Measurements from ENCODE around the gene GLI3. TPM values are rescaled to one million over a fixed set of nuclear protein-coding genes. Genes with fewer than 3 reads are reported as not detected.

The GLI3 gene
- total and polyA plus RNA-seq, 3 experiments from 2014 or later = 0.16 to 0.46 (median 0.44) TPM

DNA sequence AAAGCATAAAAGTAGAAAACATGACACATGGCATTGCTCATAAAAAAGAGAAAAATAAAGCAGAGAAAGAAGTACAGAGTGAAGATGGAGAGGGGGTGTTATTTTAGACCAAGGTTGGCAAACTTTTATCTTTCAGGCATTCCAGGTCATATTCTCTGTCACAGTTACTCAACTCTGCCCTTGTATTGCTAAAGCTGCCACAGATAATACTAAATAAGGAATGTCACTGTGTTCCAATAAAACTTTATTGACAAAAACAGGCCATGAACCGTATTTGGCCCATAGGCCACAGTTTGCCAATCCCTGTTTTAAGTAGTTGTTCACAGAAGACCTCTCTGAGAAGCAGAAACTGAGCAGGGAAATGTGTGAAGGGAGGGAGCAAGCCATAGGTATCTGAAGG is 167.4 kb downstream of the GLI3 start:
- no peak overlapping the region for H3K4me3 ChIP-seq (ENCODE audit: low read length)
- no peak overlapping the region for H3K27ac Mint-ChIP-seq
- H3K27ac ChIP-seq (ENCODE audit: low read depth, low read length) = no peak overlapping the region
- no peaks in the 10 kb centered on the region for H3K36me3 ChIP-seq (ENCODE audit: insufficient read depth, low read length)
- H3K9me3 Mint-ChIP-seq = no peaks in the 10 kb centered on the region
- no peaks in the 10 kb centered on the region for H3K36me3 Mint-ChIP-seq
- H3K27me3 ChIP-seq (ENCODE audit: insufficient read depth, low read length, poor library complexity, severe bottlenecking) = no peaks in the 10 kb centered on the region
- no peak for DNase-seq
- peaks cover 0 to 4% of the 10 kb centered on the region in 2 donors for H3K27me3 Mint-ChIP-seq
- no peaks in the 10 kb centered on the region for H3K9me3 ChIP-seq (ENCODE audit: low read length)
- POLR2A ChIA-PET = no interaction called here
- CTCF ChIA-PET = no interaction called here
- H3K4me3 Mint-ChIP-seq = no peak overlapping the region
- H3K4me1 Mint-ChIP-seq = no peaks in the 10 kb centered on the region
- no peaks in the 10 kb centered on the region for H3K4me1 ChIP-seq (ENCODE audit: insufficient read depth, low read length)

DNA sequence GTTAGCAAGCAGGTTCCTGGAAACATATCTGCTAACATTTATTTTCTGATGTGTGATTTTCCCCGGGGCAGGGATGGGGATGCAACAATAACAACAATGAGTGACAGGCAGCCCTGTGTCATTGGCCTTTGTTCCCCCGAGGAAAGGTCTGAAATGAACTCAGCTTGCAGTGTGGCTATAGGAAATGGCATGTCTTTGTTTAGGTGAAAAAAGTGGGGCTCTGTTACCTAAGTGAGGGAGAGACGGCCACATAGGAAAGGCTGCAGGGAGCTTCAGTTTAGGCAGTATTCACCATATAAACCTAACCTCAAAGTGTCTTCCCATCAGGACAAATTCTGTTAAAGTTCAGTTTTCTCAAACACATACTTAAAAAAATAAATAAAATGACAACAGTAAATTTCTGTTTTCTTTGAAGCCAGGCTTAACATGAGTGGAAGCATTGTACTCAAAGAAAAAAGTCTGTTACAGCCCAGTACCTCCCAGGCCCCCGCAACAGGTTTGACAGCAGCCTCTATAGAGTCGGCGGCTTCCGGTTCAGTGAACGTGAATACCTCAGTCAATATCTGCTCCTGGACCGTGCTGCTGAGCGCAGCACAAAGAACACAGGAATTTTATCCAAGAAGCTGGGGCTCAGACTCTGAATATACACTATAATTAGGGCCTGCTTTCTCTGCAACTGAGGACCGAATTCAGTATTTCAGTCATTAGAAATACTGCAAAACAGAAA is 168.3 kb downstream of the GLI3 start:
- no peaks in the 10 kb centered on the region for H3K27me3 ChIP-seq (ENCODE audit: insufficient read depth, low read length, poor library complexity, severe bottlenecking)
- H3K36me3 ChIP-seq (ENCODE audit: insufficient read depth, low read length) = no peaks in the 10 kb centered on the region
- no peak overlapping the region for H3K4me3 ChIP-seq (ENCODE audit: low read length)
- no peak overlapping the region for H3K27ac Mint-ChIP-seq
- H3K27ac ChIP-seq (ENCODE audit: low read depth, low read length) = no peak overlapping the region
- H3K9me3 Mint-ChIP-seq = no peaks in the 10 kb centered on the region
- no peak overlapping the region for H3K4me3 Mint-ChIP-seq
- H3K4me1 Mint-ChIP-seq = no peaks in the 10 kb centered on the region
- no peak for DNase-seq
- ChIA-PET CTCF (no interaction called here), POLR2A (no interaction called here)
- H3K4me1 ChIP-seq (ENCODE audit: insufficient read depth, low read length) = no peaks in the 10 kb centered on the region
- H3K36me3 Mint-ChIP-seq = no peaks in the 10 kb centered on the region
- H3K9me3 ChIP-seq (ENCODE audit: low read length) = no peaks in the 10 kb centered on the region
- no peaks in the 10 kb centered on the region for H3K27me3 Mint-ChIP-seq

DNA sequence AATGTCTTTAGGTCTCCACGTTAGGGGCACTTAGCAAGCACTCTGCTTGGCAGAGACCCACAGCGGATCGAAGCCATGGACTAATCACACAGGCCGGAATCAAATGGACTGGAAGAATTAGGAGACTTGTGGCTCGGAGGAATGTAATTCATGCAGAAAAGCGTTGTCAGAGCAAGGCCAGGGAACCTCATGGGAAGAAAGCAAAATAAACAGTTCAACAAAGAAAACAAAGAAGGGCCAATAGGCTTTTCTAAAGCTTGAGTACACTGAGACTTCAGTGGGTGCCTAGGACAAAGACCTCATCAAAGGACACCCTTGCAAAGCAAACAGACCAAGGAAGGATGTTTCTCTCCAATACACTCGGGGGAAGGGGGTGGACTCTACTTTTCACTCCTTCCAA is 171.1 kb downstream of the GLI3 start:
- Histone ChIP-seq H3K27me3 (ENCODE audit: insufficient read depth, low read length, poor library complexity, severe bottlenecking) (no peaks in the 10 kb centered on the region), H3K27ac (ENCODE audit: low read depth, low read length) (no peak overlapping the region), H3K4me1 (ENCODE audit: insufficient read depth, low read length) (no peaks in the 10 kb centered on the region), H3K36me3 (ENCODE audit: insufficient read depth, low read length) (no peaks in the 10 kb centered on the region), H3K9me3 (ENCODE audit: low read length) (no peaks in the 10 kb centered on the region), H3K4me3 (ENCODE audit: low read length) (no peak overlapping the region)
- Mint-ChIP-seq H3K36me3 (no peaks in the 10 kb centered on the region), H3K4me3 (no peak overlapping the region), H3K27ac (peak overlapping the region in 1 of 8 donors; percentile 61), H3K9me3 (no peaks in the 10 kb centered on the region), H3K27me3 (no peaks in the 10 kb centered on the region), H3K4me1 (no peaks in the 10 kb centered on the region)
- POLR2A ChIA-PET = no interaction called here
- CTCF ChIA-PET = no interaction called here
- DNase-seq = no peak

DNA sequence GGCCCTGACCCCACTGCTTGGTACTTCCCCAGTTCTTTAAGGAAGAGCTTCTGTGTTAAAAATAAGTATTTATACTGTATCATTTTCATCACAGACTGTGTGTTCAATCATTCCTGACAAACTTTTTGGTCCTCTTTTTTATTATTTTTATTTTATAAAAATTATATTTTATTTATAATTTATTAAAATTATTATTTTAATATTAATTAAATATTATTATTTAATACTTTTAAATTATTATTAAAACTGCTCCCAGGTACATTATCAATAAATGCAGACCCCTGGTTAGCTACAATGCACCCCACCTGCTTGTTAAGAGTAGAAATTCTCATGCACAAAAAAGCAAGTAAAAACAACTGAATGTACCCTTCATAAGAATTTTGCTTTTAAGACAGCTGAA is 172.0 kb downstream of the GLI3 start:
- DNase-seq = no peak
- H3K27me3 Mint-ChIP-seq = no peaks in the 10 kb centered on the region
- CTCF ChIA-PET = no interaction called here

DNA sequence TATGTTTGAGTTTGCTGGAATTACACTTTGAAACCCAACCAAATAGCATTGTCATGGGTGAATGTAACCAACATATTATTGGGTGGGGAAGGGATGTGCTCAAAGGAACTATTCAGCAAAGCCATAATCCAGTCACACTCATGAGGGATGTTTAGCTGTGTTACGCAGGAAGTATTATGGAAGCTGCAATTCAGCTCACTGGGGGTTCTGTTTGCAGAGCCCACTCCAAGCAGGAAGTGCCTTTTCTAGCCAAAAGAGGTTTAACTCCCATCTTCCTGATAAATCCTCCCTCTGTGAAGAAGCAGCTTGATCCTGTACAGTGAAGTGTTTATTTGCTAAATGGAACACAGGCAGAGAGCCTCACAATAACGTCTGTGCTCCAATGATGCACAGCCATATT is 172.5 kb downstream of the GLI3 start:
- CTCF ChIA-PET = no interaction called here
- Mint-ChIP-seq H3K27ac (no peak overlapping the region), H3K36me3 (no peaks in the 10 kb centered on the region), H3K4me1 (no peaks in the 10 kb centered on the region), H3K27me3 (no peaks in the 10 kb centered on the region), H3K9me3 (no peaks in the 10 kb centered on the region), H3K4me3 (no peak overlapping the region)
- POLR2A ChIA-PET = no interaction called here
- H3K27ac ChIP-seq (ENCODE audit: low read depth, low read length) = no peak overlapping the region
- no peaks in the 10 kb centered on the region for H3K36me3 ChIP-seq (ENCODE audit: insufficient read depth, low read length)
- no peaks in the 10 kb centered on the region for H3K4me1 ChIP-seq (ENCODE audit: insufficient read depth, low read length)
- no peak for DNase-seq
- no peak overlapping the region for H3K4me3 ChIP-seq (ENCODE audit: low read length)
- no peaks in the 10 kb centered on the region for H3K27me3 ChIP-seq (ENCODE audit: insufficient read depth, low read length, poor library complexity, severe bottlenecking)
- no peaks in the 10 kb centered on the region for H3K9me3 ChIP-seq (ENCODE audit: low read length)

More for the DNA sequence above, 172.0 kb downstream of the GLI3 start:
- no peak overlapping the region for H3K4me3 Mint-ChIP-seq
- Histone ChIP-seq H3K9me3 (ENCODE audit: low read length) (no peaks in the 10 kb centered on the region), H3K27ac (ENCODE audit: low read depth, low read length) (no peak overlapping the region), H3K36me3 (ENCODE audit: insufficient read depth, low read length) (no peaks in the 10 kb centered on the region), H3K4me1 (ENCODE audit: insufficient read depth, low read length) (no peaks in the 10 kb centered on the region), H3K27me3 (ENCODE audit: insufficient read depth, low read length, poor library complexity, severe bottlenecking) (no peaks in the 10 kb centered on the region), H3K4me3 (ENCODE audit: low read length) (no peak overlapping the region)
- H3K27ac Mint-ChIP-seq = no peak overlapping the region
- POLR2A ChIA-PET = no interaction called here
- no peaks in the 10 kb centered on the region for H3K9me3 Mint-ChIP-seq
- no peaks in the 10 kb centered on the region for H3K36me3 Mint-ChIP-seq
- no peaks in the 10 kb centered on the region for H3K4me1 Mint-ChIP-seq

DNA sequence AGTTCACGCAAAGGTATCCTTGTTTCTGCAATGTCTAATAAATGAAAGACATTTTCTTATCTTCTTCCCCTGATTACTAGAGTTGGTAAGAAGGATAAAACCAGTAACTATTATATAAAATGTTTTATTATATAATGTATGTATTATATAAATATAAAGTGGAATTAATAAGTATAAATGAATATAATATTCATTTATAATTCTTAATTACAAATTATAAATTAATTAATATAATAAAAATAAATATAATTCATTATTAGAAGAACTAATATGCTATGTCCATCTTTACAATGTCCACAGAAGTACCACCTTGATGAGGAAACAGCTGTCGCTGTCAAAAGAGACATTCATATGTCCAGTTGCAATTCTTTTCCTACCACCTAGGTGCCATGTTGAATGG is 177.7 kb downstream of the GLI3 start:
- no peak overlapping the region for H3K27ac Mint-ChIP-seq
- H3K27me3 Mint-ChIP-seq = no peaks in the 10 kb centered on the region
- no peak overlapping the region for H3K27ac ChIP-seq (ENCODE audit: low read depth, low read length)
- ChIA-PET POLR2A (no interaction called here), CTCF (no interaction called here)
- H3K9me3 Mint-ChIP-seq = peaks cover 0 to 3% (median 0%) of the 10 kb centered on the region in 5 donors
- no peak for DNase-seq
- no peaks in the 10 kb centered on the region for H3K36me3 ChIP-seq (ENCODE audit: insufficient read depth, low read length)
- H3K27me3 ChIP-seq (ENCODE audit: insufficient read depth, low read length, poor library complexity, severe bottlenecking) = no peaks in the 10 kb centered on the region
- no peaks in the 10 kb centered on the region for H3K4me1 Mint-ChIP-seq
- no peak overlapping the region for H3K4me3 Mint-ChIP-seq
- H3K4me3 ChIP-seq (ENCODE audit: low read length) = no peak overlapping the region
- no peaks in the 10 kb centered on the region for H3K36me3 Mint-ChIP-seq
- H3K9me3 ChIP-seq (ENCODE audit: low read length) = no peaks in the 10 kb centered on the region
- H3K4me1 ChIP-seq (ENCODE audit: insufficient read depth, low read length) = no peaks in the 10 kb centered on the region

DNA sequence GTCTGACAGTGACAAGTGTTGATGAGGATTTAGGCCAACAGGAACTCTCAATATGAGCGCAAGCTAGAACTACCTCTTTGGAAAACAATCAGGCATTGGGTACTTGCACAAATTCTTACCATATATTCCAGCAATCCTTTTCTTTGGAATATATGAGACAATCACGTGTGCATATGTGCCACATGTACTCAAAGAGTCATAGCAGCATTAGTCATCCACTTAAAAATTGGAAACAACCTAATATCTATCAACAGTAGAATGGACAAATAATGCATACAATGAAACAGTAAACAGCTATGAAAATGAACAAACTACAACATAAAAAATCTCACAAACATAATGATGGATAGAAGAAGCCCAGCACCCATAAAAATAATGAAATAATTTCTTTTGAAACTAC is 179.7 kb downstream of the GLI3 start:
- ChIA-PET POLR2A (interaction anchor here (0.7 kb wide), 1 partner anchor 69 kb away, joined by 6 read pairs; no protein-coding TSS in a partner anchor), CTCF (no interaction called here)
- H3K4me1 Mint-ChIP-seq = no peaks in the 10 kb centered on the region
- H3K9me3 Mint-ChIP-seq = peaks cover 0 to 3% (median 0%) of the 10 kb centered on the region in 5 donors
- H3K27me3 Mint-ChIP-seq = no peaks in the 10 kb centered on the region
- Histone ChIP-seq H3K4me1 (ENCODE audit: insufficient read depth, low read length) (no peaks in the 10 kb centered on the region), H3K36me3 (ENCODE audit: insufficient read depth, low read length) (no peaks in the 10 kb centered on the region), H3K4me3 (ENCODE audit: low read length) (no peak overlapping the region), H3K9me3 (ENCODE audit: low read length) (no peaks in the 10 kb centered on the region), H3K27me3 (ENCODE audit: insufficient read depth, low read length, poor library complexity, severe bottlenecking) (no peaks in the 10 kb centered on the region), H3K27ac (ENCODE audit: low read depth, low read length) (no peak overlapping the region)
- no peak overlapping the region for H3K4me3 Mint-ChIP-seq
- H3K27ac Mint-ChIP-seq = no peak overlapping the region
- no peak for DNase-seq
- H3K36me3 Mint-ChIP-seq = no peaks in the 10 kb centered on the region

DNA sequence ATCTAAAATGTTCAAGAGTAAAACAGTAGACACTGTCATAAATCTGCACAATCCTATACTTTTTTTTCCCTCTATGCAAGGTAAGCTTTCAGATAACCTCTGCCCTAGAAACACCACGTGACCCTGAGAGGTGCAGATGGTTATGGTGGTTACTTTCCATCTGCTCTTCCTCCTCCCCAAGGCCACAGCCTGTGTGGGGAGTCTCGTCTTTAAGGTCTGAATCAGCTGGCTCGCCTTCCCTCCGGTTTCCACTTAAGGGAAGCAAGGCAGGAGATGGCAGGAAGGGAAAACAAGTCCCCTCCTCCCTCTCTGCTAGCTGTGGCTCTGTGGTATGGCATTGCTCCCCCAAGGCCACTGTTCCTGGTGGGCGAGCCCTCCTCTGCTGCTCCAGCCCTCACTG is 181.8 kb downstream of the GLI3 start:
- H3K9me3 Mint-ChIP-seq = peaks cover 0 to 3% (median 0%) of the 10 kb centered on the region in 5 donors
- no peak overlapping the region for H3K27ac Mint-ChIP-seq
- Histone ChIP-seq H3K27ac (ENCODE audit: low read depth, low read length) (no peak overlapping the region), H3K4me1 (ENCODE audit: insufficient read depth, low read length) (no peaks in the 10 kb centered on the region), H3K4me3 (ENCODE audit: low read length) (no peak overlapping the region), H3K27me3 (ENCODE audit: insufficient read depth, low read length, poor library complexity, severe bottlenecking) (no peaks in the 10 kb centered on the region), H3K36me3 (ENCODE audit: insufficient read depth, low read length) (no peaks in the 10 kb centered on the region), H3K9me3 (ENCODE audit: low read length) (no peaks in the 10 kb centered on the region)
- ChIA-PET CTCF (no interaction called here), POLR2A (no interaction called here)
- no peak overlapping the region for H3K4me3 Mint-ChIP-seq
- DNase-seq = no peak
- H3K36me3 Mint-ChIP-seq = no peaks in the 10 kb centered on the region
- H3K4me1 Mint-ChIP-seq = no peaks in the 10 kb centered on the region
- H3K27me3 Mint-ChIP-seq = peaks cover 0 to 3% of the 10 kb centered on the region in 2 donors

Data from CD8-positive, alpha-beta memory T cell (primary cell).